GM12878 (cell line): Measurements from ENCODE around the gene SLC30A7. TPM values are rescaled to one million over a fixed set of nuclear protein-coding genes. Genes with fewer than 3 reads are reported as not detected.

ENCODE experiments used
- ATAC-seq: fragments of 200-7000 bp; cut with Tn5 transposase; 3 replicates; pipeline ENCODE4 v1.9.1; 2020; ENCODE audit warnings: mild to moderate bottlenecking, moderate library complexity
- Bru-seq: library from RNA; stranded (reverse); fragments of 400-500 nt; gene quantifications from one replicate; lab custom pipeline; 2021; lab: Mats Ljungman, UMichigan
- BruChase-seq, 2 experiments: library from RNA; stranded (reverse); fragments of 400-500 nt; gene quantifications; one replicate each; lab custom pipeline; 2021; lab: Mats Ljungman, UMichigan
- BruUV-seq: library from RNA; stranded (reverse); fragments of 400-500 nt; replicated peaks from 2 replicates; lab custom pipeline; 2021; lab: Mats Ljungman, UMichigan
- CTCF ChIA-PET: fragments of 300-600 bp; sonication (Branson Sonifier 250); formaldehyde crosslinking; extraction: SDS; loops from one replicate; lab custom pipeline; 2021; ENCODE audit warnings: inconsistent platforms; lab: Yijun Ruan, JAX
- POLR2A ChIA-PET: fragments of 350-600 bp; formaldehyde crosslinking; extraction: SDS; loops from one replicate; lab custom pipeline; 2021; ENCODE audit warnings: inconsistent platforms; lab: Charles Lee
- RAD21 ChIA-PET: fragments of 300-600 bp; sonication (Branson Sonifier 250); formaldehyde crosslinking; loops from one replicate; lab custom pipeline; 2023; ENCODE audit warnings: antibody characterized with exemption; ENCODE audit not compliant: unreplicated experiment; lab: Charles Lee
- SMC1A ChIA-PET: fragments of 300-600 bp; sonication (Branson Sonifier 250); formaldehyde crosslinking; loops from one replicate; lab custom pipeline; 2023; ENCODE audit not compliant: unreplicated experiment, uncharacterized antibody; lab: Charles Lee
- DNase-seq: peaks from one replicate; pipeline ENCODE4 v3.0.0-alpha.2; 2011; ENCODE audit warnings: low read depth, low spot score
- FAIRE-seq: peaks from 3 replicates; lab custom pipeline; 2011; peaks lifted over from hg19 to GRCh38; lab: Jason Lieb, UNC
- H2AFZ ChIP-seq: 2 replicates; pipeline ENCODE4 v1.6.0; 2011; ENCODE audit warnings: low read depth, low read length, control low read depth; ENCODE audit not compliant: control insufficient read depth
- H3K27ac ChIP-seq: 2 replicates; pipeline ENCODE4 v1.5.1; 2011; ENCODE audit warnings: control low read depth; ENCODE audit not compliant: control insufficient read depth, insufficient read depth
- H3K27me3 ChIP-seq, 2 experiments: replicated peaks in 1 of 2; 2 replicates each; pipeline versions ENCODE4 v1.6.0 to v1.6.1; 2011; ENCODE audit warnings: low read length in 1 of 2; ENCODE audit not compliant: control insufficient read depth in 2 of 2, insufficient read depth in 2 of 2
- H3K36me3 ChIP-seq, 2 experiments: 2 replicates each; pipeline ENCODE4 v1.5.1; 2011; ENCODE audit warnings: low read length in 1 of 2; ENCODE audit not compliant: control insufficient read depth in 2 of 2, insufficient read depth in 2 of 2
- H3K4me1 ChIP-seq: 2 replicates; pipeline ENCODE4 v1.6.1; 2011; ENCODE audit warnings: mild to moderate bottlenecking, low read length, moderate library complexity, mixed read lengths; ENCODE audit not compliant: control insufficient read depth, insufficient read depth
- H3K4me2 ChIP-seq: 2 replicates; pipeline ENCODE4 v1.6.0; 2011; ENCODE audit warnings: control low read depth; ENCODE audit not compliant: control insufficient read depth, insufficient read depth
- H3K4me3 ChIP-seq: fragments of 200-600 bp; sonication (generic); 2 replicates; pipeline ENCODE4 v1.5.1; 2016
- H3K79me2 ChIP-seq: 2 replicates; pipeline ENCODE4 v1.6.0; 2011; ENCODE audit warnings: low read length; ENCODE audit not compliant: control insufficient read depth, insufficient read depth
- H3K9ac ChIP-seq: 2 replicates; pipeline ENCODE4 v1.8.0; 2011; ENCODE audit warnings: low read length, control low read depth, mixed read lengths; ENCODE audit not compliant: control insufficient read depth, insufficient read depth
- H3K9me3 ChIP-seq: replicated peaks from 3 replicates; pipeline ENCODE4 v1.5.1; 2011; ENCODE audit warnings: mild to moderate bottlenecking, low read length; ENCODE audit not compliant: control insufficient read depth, insufficient read depth
- H4K20me1 ChIP-seq: 2 replicates; pipeline ENCODE4 v1.6.0; 2011; ENCODE audit not compliant: control insufficient read depth, insufficient read depth
- SMC3 ChIP-seq: IDR thresholded peaks from 2 replicates; pipeline ENCODE4 v1.6.1; 2011; ENCODE audit warnings: low read length, improper control_type of control experiment, borderline replicate concordance
- TAF1 ChIP-seq: IDR thresholded peaks from 2 replicates; pipeline ENCODE4 v1.6.1; 2011; ENCODE audit warnings: mild to moderate bottlenecking, low read depth, low read length, borderline replicate concordance
- WRNIP1 ChIP-seq: IDR thresholded peaks from 2 replicates; pipeline ENCODE4 v1.6.1; 2011; ENCODE audit warnings: low read depth, low read length, improper control_type of control experiment, borderline replicate concordance
- YY1 ChIP-seq: IDR thresholded peaks from 2 replicates; pipeline ENCODE4 v1.6.1; 2011; ENCODE audit warnings: low read depth, mild to moderate bottlenecking, low read length
- WGBS: methylation state at CpG from one replicate; pipeline ENCODE4 v1.1.6; 2016; ENCODE audit warnings: low lambda C conversion rate; ENCODE audit not compliant: insufficient replicate concordance, insufficient coverage; ENCODE audit errors: missing lambda C conversion rate; 5-methylcytosine and 5-hydroxymethylcytosine counted together
- in situ Hi-C: fragments of 300-500 bp; cut with MboI; formaldehyde crosslinking; loops from 9 replicates; pipeline ENCODE4 v1.14.3; 2018; ENCODE audit warnings: mixed read lengths
- intact Hi-C: fragments of 100-400 bp; cut with micrococcal nuclease; formaldehyde crosslinking; loops from one replicate; pipeline ENCODE4 v1.14.2; 2022; ENCODE audit not compliant: unreplicated experiment
- long read RNA-seq, 2 experiments: library from polyadenylated mRNA; unstranded; transcript quantifications; one replicate each; pipeline ENCODE4 v2.0.0, GENCODE V29; 2019 to 2020
- polyA minus RNA-seq, 3 experiments: library from RNA; depleted of rRNA, polyadenylated mRNA; stranded (reverse); fragments of >200 nt; gene quantifications; 2 replicates each; pipeline ENCODE4 v1.2.3, GENCODE V29; 2011
- polyA plus RNA-seq, 11 experiments: library from polyadenylated mRNA; depleted of rRNA in 4 of 11; unstranded in 6 of 11; stranded (reverse) in 5 of 11; fragments of >200 nt; fragmentation: Nextera tagmentation in 4 of 11; fragmentation: Illumina TruSeq in 1 of 11; extraction: Ambion mirVana in 4 of 11; extraction: Trizol in 1 of 11; gene quantifications; 1 replicate in 1 of 11; 2 replicates in 10 of 11; pipeline versions ENCODE4 v1.2.1 to v1.2.3, GENCODE V29; 2011 to 2016; ENCODE audit warnings: inconsistent platforms in 2 of 11, missing spikeins in 2 of 11, low read depth in 1 of 11
- total RNA-seq, 4 experiments: library from RNA; depleted of rRNA in 3 of 4; stranded (reverse); fragments of >200 nt in 3 of 4; fragmentation: Illumina TruSeq in 1 of 4; extraction: Trizol in 1 of 4; gene quantifications; 2 replicates each; pipeline versions ENCODE4 v1.2.1 to v1.2.3, GENCODE V29; 2013 to 2021
- TF ChIP-seq, protein P1 (sequence below): IDR thresholded peaks from 2 replicates; pipeline ENCODE4 v1.6.1; 2012; ENCODE audit warnings: improper control_type of control experiment, low read depth, low read length; ENCODE audit not compliant: insufficient replicate concordance
- TF ChIP-seq, protein P2 (sequence below): fragments of 450-650 bp; IDR thresholded peaks from 2 replicates; pipeline ENCODE4 v1.6.1; 2018; ENCODE audit warnings: borderline replicate concordance, mild to moderate bottlenecking; ENCODE audit not compliant: partially characterized antibody

SLC30A7 gene, protein sequence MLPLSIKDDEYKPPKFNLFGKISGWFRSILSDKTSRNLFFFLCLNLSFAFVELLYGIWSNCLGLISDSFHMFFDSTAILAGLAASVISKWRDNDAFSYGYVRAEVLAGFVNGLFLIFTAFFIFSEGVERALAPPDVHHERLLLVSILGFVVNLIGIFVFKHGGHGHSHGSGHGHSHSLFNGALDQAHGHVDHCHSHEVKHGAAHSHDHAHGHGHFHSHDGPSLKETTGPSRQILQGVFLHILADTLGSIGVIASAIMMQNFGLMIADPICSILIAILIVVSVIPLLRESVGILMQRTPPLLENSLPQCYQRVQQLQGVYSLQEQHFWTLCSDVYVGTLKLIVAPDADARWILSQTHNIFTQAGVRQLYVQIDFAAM
- 69.9 and 74.4 TPM in 2 replicates for total RNA-seq (2013; cell fraction: nucleolus; rRNA removed)
- total RNA-seq (2014; rRNA removed) (18.5 and 20.2 TPM in 2 replicates), total RNA-seq (2014; rRNA removed; fragmentation: Illumina TruSeq; extraction: Trizol) (19.9 and 20.5 TPM in 2 replicates), total RNA-seq (2021) (18.1 and 23.3 TPM in 2 replicates), polyA plus RNA-seq (2011; rRNA removed) (15.4 and 21.1 TPM in 2 replicates), polyA plus RNA-seq (2014; fragmentation: Illumina TruSeq; extraction: Trizol) (11.3 and 13.4 TPM in 2 replicates), polyA plus RNA-seq (2014; fragmentation: Nextera tagmentation; extraction: Ambion mirVana) (1 to 10 TPM; 4.4 to 9.4 TPM), polyA plus RNA-seq (2014; rRNA removed) (6.5 and 7.2 TPM in 2 replicates), polyA plus RNA-seq (2016; fragmentation: Nextera tagmentation; extraction: Ambion mirVana) (10 to 100 TPM; 19.5 to 20.7 TPM), polyA minus RNA-seq (2011; rRNA and poly(A)+ RNA removed) (30.4 and 39.4 TPM in 2 replicates), Bru-seq, nascent RNA (percentile 90 among the genes with signal in this experiment), BruChase-seq, experiment 1, labeled RNA remaining after a 6-hour chase (percentile 85 among the genes with signal in this experiment), BruChase-seq, experiment 2, labeled RNA remaining after a 2-hour chase (percentile 89 among the genes with signal in this experiment)
- 3.9 TPM for polyA plus RNA-seq (2011; ENCODE audit: low read depth)
- polyA plus RNA-seq (2011; cell fraction: cytosol; rRNA removed), result 6.7 and 9.5 TPM in 2 replicates
- polyA plus RNA-seq (2011; cell fraction: nucleus; rRNA removed), result 12.8 and 13.6 TPM in 2 replicates
- 6.4 TPM in 2 replicates for polyA plus RNA-seq (2012)
- polyA minus RNA-seq (2011; cell fraction: cytosol; rRNA and poly(A)+ RNA removed), result 9.7 and 10.3 TPM in 2 replicates
- 8.6 and 15.5 TPM in 2 replicates for polyA minus RNA-seq (2011; cell fraction: nucleus; rRNA and poly(A)+ RNA removed)
- long read RNA-seq, experiment 1, full-length matches to known transcripts, result 5 of 15 reads
- long read RNA-seq, experiment 1, partial matches to known transcripts, result 1 of 15 reads
- long read RNA-seq, experiment 1, other reads (novel, unspliced or antisense), result 9 of 15 reads
- long read RNA-seq, experiment 2, full-length matches to known transcripts, result 26 of 59 reads
- long read RNA-seq, experiment 2, partial matches to known transcripts, result 12 of 59 reads
- long read RNA-seq, experiment 2, other reads (novel, unspliced or antisense), result 21 of 59 reads

DNA sequence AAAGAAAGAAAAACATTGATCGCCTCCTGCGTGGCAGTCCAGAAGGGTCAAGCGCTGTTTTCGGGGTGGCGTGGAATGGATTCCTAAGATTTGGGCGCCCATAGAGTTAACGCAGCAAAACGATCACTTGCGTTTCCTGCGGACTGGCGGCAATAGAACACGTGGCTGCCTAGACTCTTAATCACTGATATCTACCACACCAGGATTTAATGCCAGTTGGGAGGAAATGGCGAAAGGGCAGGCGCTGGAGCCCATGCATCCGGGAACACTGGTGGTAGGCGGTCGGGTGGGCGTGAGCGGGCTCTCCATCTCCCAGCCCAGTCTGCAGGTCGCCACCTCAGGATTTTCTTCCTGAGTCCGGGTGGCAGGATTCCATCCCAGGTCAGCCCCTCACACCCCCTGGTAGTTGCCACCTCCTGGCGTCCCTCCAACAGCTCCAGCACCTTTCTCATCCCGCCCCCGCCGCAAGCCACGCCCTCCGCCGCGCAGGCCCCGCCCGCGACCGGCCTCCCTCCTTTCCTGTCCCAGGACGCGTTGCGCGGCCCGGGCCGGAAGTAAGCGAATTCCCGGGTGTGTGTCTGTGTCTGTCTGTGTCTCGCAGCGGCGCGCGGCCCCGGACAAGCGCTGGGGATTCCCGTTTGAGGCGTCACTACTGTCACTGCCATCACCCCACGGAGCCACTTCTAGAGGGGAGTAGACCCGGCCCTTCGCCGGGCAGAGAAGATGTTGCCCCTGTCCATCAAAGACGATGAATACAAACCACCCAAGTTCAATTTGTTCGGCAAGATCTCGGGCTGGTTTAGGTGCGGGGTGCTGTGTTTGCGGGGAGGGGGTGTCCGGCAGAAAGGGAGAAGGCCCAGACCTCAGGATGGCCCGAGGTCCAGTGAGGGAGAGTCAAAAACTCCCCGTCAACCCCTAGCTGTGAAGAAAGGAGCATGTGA is at the start of gene SLC30A7:
SLC30A7 (plus strand) TSS at position 551 of the 941 bp plus-strand sequence; CDS start at position 724, 173 bp downstream.
- Histone ChIP-seq H4K20me1 (no peaks in the 10 kb centered on the region), H3K9ac (peak within 1 kb of the TSS; percentile 98), H3K9me3 (peaks cover 2% of the 10 kb centered on the region; the same call in 2 of the 3 replicates), H3K4me2 (peak within 1 kb of the TSS; percentile 94), H3K27ac (peak within 1 kb of the TSS; percentile 93), H3K79me2 (peaks cover 51% of the 10 kb centered on the region), H3K36me3 (peaks cover 0 to 6% of the 10 kb centered on the region in 2 experiments; a peak in 1 of 4 replicates), H2AFZ (peak within 1 kb of the TSS; percentile 91), H3K4me1 (peaks cover 8% of the 10 kb centered on the region; the same call in 1 of the 2 replicates), H3K4me3 (peak within 1 kb of the TSS; percentile 89), H3K27me3 (no peaks in the 10 kb centered on the region)
- DNase-seq, result peak; percentile 57
- BruUV-seq, result TSS peak; percentile 74
- CTCF ChIA-PET, result interaction anchor here (0.7 to 4.7 kb wide), 7 partner anchors 9 to 542 kb away, joined by 3 to 16 read pairs (median 3); no protein-coding TSS in a partner anchor
- peak; percentile 87 for ATAC-seq
- SMC1A ChIA-PET, result interaction anchor here (0.6 to 3.2 kb wide), 5 partner anchors 11 to 316 kb away, joined by 3 to 14 read pairs (median 3); no protein-coding TSS in a partner anchor
- RAD21 ChIA-PET, result interaction anchor here (0.7 to 2.1 kb wide), 5 partner anchors 304 to 856 kb away, joined by 3 to 9 read pairs (median 4); no protein-coding TSS in a partner anchor
- under 1% methylated on average over 62 of the region's 62 CpGs for WGBS
- FAIRE-seq, result no peak
- in situ Hi-C loops (no loop called here), intact Hi-C loops (no loop called here)
- POLR2A ChIA-PET, result interaction anchor here (1.0 to 1.3 kb wide), 6 partner anchors 9 to 543 kb away, joined by 3 to 4 read pairs (median 3); partner anchors contain the start of gene CDC14A
- TF ChIP-seq, protein P1, sequence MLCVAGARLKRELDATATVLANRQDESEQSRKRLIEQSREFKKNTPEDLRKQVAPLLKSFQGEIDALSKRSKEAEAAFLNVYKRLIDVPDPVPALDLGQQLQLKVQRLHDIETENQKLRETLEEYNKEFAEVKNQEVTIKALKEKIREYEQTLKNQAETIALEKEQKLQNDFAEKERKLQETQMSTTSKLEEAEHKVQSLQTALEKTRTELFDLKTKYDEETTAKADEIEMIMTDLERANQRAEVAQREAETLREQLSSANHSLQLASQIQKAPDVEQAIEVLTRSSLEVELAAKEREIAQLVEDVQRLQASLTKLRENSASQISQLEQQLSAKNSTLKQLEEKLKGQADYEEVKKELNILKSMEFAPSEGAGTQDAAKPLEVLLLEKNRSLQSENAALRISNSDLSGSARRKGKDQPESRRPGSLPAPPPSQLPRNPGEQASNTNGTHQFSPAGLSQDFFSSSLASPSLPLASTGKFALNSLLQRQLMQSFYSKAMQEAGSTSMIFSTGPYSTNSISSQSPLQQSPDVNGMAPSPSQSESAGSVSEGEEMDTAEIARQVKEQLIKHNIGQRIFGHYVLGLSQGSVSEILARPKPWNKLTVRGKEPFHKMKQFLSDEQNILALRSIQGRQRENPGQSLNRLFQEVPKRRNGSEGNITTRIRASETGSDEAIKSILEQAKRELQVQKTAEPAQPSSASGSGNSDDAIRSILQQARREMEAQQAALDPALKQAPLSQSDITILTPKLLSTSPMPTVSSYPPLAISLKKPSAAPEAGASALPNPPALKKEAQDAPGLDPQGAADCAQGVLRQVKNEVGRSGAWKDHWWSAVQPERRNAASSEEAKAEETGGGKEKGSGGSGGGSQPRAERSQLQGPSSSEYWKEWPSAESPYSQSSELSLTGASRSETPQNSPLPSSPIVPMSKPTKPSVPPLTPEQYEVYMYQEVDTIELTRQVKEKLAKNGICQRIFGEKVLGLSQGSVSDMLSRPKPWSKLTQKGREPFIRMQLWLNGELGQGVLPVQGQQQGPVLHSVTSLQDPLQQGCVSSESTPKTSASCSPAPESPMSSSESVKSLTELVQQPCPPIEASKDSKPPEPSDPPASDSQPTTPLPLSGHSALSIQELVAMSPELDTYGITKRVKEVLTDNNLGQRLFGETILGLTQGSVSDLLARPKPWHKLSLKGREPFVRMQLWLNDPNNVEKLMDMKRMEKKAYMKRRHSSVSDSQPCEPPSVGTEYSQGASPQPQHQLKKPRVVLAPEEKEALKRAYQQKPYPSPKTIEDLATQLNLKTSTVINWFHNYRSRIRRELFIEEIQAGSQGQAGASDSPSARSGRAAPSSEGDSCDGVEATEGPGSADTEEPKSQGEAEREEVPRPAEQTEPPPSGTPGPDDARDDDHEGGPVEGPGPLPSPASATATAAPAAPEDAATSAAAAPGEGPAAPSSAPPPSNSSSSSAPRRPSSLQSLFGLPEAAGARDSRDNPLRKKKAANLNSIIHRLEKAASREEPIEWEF, result no peak
- TF ChIP-seq TAF1 (peak; percentile 74), WRNIP1 (no peak), YY1 (peak; percentile 54; the same call in 1 of the 2 replicates), SMC3 (no peak)
- TF ChIP-seq, protein P2, sequence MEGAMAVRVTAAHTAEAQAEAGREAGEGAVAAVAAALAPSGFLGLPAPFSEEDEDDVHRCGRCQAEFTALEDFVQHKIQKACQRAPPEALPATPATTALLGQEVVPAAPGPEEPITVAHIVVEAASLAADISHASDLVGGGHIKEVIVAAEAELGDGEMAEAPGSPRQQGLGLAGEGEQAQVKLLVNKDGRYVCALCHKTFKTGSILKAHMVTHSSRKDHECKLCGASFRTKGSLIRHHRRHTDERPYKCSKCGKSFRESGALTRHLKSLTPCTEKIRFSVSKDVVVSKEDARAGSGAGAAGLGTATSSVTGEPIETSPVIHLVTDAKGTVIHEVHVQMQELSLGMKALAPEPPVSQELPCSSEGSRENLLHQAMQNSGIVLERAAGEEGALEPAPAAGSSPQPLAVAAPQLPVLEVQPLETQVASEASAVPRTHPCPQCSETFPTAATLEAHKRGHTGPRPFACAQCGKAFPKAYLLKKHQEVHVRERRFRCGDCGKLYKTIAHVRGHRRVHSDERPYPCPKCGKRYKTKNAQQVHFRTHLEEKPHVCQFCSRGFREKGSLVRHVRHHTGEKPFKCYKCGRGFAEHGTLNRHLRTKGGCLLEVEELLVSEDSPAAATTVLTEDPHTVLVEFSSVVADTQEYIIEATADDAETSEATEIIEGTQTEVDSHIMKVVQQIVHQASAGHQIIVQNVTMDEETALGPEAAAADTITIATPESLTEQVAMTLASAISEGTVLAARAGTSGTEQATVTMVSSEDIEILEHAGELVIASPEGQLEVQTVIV, result no peak
